GM10248 (cell line): ENCODE data around the gene HECTD3.
A peak's percentile ranks its signal among the peaks of the same experiment; 100 is the strongest.

Source experiments
- CTCF ChIA-PET: fragments of 300-600 bp; sonication (Branson Sonifier 250); formaldehyde crosslinking; extraction: SDS; loops from one replicate; lab custom pipeline; 2021; ENCODE audit warnings: antibody characterized with exemption; lab: Yijun Ruan, JAX
- POLR2A ChIA-PET: fragments of 350-650 bp; sonication (Branson Sonifier 250); formaldehyde crosslinking; extraction: SDS; loops from one replicate; lab custom pipeline; 2020; ENCODE audit warnings: antibody characterized with exemption; lab: Yijun Ruan, JAX
- DNase-seq: peaks from one replicate; pipeline ENCODE4 v3.0.0; 2012; ENCODE audit errors: extremely low spot score
- TF ChIP-seq, protein P1 (sequence below): IDR thresholded peaks from 2 replicates; pipeline ENCODE4 v1.5.1; 2012; ENCODE audit warnings: mild to moderate bottlenecking, low read depth; ENCODE audit errors: extremely low read depth, missing control alignments, control extremely low read depth

HECTD3 gene

GRCh38 chr1:45033356-45033755 lies 22.2 kb upstream of the HECTD3 start:
- POLR2A ChIA-PET, result no interaction called here
- DNase-seq, result peak; percentile 65
- CTCF ChIA-PET, result interaction anchor here (1.0 to 1.4 kb wide), 4 partner anchors 8 to 23 kb away, joined by 3 to 9 read pairs (median 4); partner anchors contain the start of gene HECTD3
- TF ChIP-seq, protein P1, sequence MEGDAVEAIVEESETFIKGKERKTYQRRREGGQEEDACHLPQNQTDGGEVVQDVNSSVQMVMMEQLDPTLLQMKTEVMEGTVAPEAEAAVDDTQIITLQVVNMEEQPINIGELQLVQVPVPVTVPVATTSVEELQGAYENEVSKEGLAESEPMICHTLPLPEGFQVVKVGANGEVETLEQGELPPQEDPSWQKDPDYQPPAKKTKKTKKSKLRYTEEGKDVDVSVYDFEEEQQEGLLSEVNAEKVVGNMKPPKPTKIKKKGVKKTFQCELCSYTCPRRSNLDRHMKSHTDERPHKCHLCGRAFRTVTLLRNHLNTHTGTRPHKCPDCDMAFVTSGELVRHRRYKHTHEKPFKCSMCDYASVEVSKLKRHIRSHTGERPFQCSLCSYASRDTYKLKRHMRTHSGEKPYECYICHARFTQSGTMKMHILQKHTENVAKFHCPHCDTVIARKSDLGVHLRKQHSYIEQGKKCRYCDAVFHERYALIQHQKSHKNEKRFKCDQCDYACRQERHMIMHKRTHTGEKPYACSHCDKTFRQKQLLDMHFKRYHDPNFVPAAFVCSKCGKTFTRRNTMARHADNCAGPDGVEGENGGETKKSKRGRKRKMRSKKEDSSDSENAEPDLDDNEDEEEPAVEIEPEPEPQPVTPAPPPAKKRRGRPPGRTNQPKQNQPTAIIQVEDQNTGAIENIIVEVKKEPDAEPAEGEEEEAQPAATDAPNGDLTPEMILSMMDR, result no peak

GRCh38 chr1:45032837-45033236 lies 21.7 kb upstream of the HECTD3 start:
- no peak for DNase-seq
- TF ChIP-seq, protein P1, result no peak
- POLR2A ChIA-PET, result no interaction called here
- CTCF ChIA-PET, result interaction anchor here (1.0 to 1.4 kb wide), 3 partner anchors 9 to 18 kb away, joined by 4 to 9 read pairs (median 4); no protein-coding TSS in a partner anchor

DNA sequence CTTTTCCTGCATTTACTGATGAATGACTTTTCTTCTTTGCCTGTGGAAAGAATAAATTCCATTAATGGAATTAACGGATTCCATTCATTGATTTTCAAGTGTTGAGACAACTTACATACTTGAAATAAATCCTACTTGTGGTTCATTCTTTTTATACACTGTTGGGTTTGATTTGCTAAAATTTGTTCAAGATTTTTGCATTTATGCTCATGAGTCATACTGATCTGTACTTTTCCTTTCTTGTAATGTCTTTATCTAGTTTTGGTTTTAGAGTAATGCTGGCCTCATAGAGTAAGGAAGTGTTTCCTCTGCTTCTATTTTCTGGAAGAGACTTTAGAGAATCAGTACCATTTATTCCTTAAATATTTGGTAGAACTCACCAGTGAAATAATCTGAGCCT lies 15.3 kb upstream of the HECTD3 start:
- ChIA-PET CTCF (no interaction called here), POLR2A (no interaction called here)
- TF ChIP-seq, protein P1, result no peak
- DNase-seq, result no peak

DNA sequence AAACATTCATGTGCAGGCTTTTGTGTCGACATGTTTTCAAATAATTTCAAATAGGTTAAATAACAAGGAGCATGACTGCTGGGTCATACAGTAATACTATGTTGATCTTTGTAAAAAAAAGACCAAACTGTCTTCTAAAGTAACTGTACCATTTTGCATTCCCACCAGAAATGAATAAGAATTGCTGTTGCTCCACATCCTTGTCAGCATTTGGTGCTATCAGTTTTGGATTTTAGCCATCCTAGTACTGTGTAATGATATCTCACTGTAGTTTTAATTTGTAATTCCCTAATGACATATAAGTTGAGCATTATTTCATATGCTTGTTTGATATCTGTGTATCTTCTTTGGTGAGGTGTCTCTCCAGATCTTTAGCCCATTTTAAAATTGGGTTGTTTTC lies 12.5 kb upstream of the HECTD3 start:
- TF ChIP-seq, protein P1, result no peak
- ChIA-PET POLR2A (no interaction called here), CTCF (no interaction called here)
- DNase-seq, result no peak

DNA sequence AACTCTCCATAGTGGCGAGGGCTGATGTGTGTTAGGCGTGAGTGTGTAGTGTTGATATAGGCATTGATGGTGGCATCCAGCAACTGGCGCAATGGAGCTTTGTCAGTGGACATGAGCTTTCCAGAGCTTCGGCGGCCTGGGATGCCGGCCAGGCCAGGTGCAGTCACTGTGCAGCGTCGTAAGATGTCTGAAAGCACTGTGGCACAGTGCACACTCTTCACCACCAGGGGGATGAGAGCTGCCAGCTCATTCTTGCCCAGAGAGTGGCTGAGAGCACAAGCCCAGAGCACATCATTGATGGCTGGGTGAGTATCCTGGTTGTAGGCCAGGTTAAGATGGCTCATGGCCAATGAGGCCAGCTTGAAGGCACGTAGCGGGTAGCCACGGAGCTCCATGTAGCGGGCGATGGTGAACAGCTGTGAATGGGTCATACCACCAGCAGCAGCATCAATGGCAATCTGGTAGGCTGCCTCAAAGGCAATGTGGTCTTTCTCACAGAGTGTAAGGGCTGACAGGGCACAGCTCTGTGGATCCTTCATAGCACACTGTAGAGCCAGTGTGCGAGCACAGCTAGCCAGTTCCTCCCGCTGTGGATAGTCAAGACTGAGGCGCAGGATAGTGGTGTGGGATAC lies 7.6 kb upstream of the HECTD3 start:
- DNase-seq, result peak; percentile 48
- POLR2A ChIA-PET, result no interaction called here
- TF ChIP-seq, protein P1, result peak; percentile 61
- CTCF ChIA-PET, result interaction anchor here (0.6 to 11.4 kb wide), 32 partner anchors 11 to 551 kb away, joined by 3 to 127 read pairs (median 4); partner anchors contain the start of genes MUTYH, TESK2 and TOE1

DNA sequence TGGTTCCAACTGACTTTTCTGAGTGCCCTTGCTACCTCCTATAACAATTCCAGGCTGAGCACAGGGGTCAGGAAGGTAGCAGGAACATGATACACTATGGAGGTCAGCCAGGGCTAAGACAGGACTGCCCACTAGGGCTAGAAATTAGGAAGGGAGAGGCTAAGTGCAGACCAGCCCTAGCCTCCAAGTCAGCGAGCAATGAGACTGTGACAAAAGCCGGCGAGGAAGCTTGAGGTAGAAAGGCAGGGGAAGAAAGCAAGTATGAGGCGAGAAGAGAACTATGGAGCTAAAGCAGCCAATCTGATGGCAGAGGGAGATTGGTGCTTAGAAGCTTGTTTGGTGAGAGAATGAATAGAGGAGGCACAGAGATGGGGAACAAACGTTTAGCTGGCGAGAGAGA lies 5.6 kb upstream of the HECTD3 start:
- ChIA-PET CTCF (interaction anchor here (1.8 to 11.4 kb wide), 4 partner anchors 10 to 475 kb away, joined by 4 to 127 read pairs (median 70); partner anchors contain the start of gene TESK2), POLR2A (no interaction called here)
- DNase-seq, result no peak
- TF ChIP-seq, protein P1, result no peak
